Posterior cingulate gyrus (tissue), 11 donors: ENCODE results near the gene PPIAL4G.
"Not testable (repeated sequence)": the region's sequence is repeated elsewhere in the genome, so short reads cannot be mapped to it uniquely, and the experiment has no call there.

Experiments
- DNase-seq, 10 donors: peaks; one replicate each; pipeline versions ENCODE4 v3.0.0 to v3.0.0-alpha.2; 2020 to 2021; ENCODE audit warnings: mixed read lengths in 3 of 10
- intact Hi-C: fragments of 100-400 bp; cut with DNase I; formaldehyde crosslinking; loops from one replicate; pipeline ENCODE4 v1.15.1; 2023

The PPIAL4G gene

GRCh38 chr1:148483029-148483428, at the start of gene PPIAL4G:
Gene PPIAL4G (minus strand): TSS chr1:148483302. CDS start chr1:148483252, 50 bp downstream.
- peak in 1 of 10 donors; percentile 31 for DNase-seq
- intact Hi-C loops, result not testable (repeated sequence)

GRCh38 chr1:148532158-148532557, 49.1 kb upstream of the PPIAL4G start:
- DNase-seq, result peak in 1 of 10 donors; percentile 14
- intact Hi-C loops, result not testable (repeated sequence)

GRCh38 chr1:148529101-148529567, 46.0 kb upstream of the PPIAL4G start:
- intact Hi-C loops, result not testable (repeated sequence)
- DNase-seq, result peak in 8 of 10 donors; percentile 22 to 90 (median 27)

GRCh38 chr1:148528591-148528990, 45.5 kb upstream of the PPIAL4G start:
- DNase-seq, intact Hi-C loops: not testable (repeated sequence)

GRCh38 chr1:148526587-148526986, 43.5 kb upstream of the PPIAL4G start:
- intact Hi-C loops, DNase-seq: not testable (repeated sequence)

GRCh38 chr1:148523205-148524144, 40.4 kb upstream of the PPIAL4G start:
- intact Hi-C loops, result not testable (repeated sequence)
- DNase-seq, result peak in 1 of 10 donors; percentile 38

GRCh38 chr1:148522561-148523204, 39.6 kb upstream of the PPIAL4G start:
- DNase-seq, result peak; percentile 53 to 94 (median 67)
- intact Hi-C loops, result not testable (repeated sequence)

GRCh38 chr1:148522072-148522471, 39.0 kb upstream of the PPIAL4G start:
- peak; percentile 64 to 98 (median 82) for DNase-seq
- intact Hi-C loops, result not testable (repeated sequence)

- DNase-seq, intact Hi-C loops: not testable (repeated sequence)
These were observed 31.2 kb upstream of the PPIAL4G start for GRCh38 chr1:148514310-148514709.

GRCh38 chr1:148512571-148513184, 29.6 kb upstream of the PPIAL4G start:
- intact Hi-C loops, DNase-seq: not testable (repeated sequence)

GRCh38 chr1:148493933-148494332, 10.8 kb upstream of the PPIAL4G start:
- intact Hi-C loops, DNase-seq: not testable (repeated sequence)

- intact Hi-C loops, result not testable (repeated sequence)
These were observed 2.0 kb downstream of the PPIAL4G start for GRCh38 chr1:148481134-148481533.

GRCh38 chr1:148459694-148460093, 23.4 kb downstream of the PPIAL4G start:
- DNase-seq, intact Hi-C loops: not testable (repeated sequence)

More at GRCh38 chr1:148481134-148481533, 2.0 kb downstream of the PPIAL4G start:
- not testable (repeated sequence) for DNase-seq

- intact Hi-C loops, result not testable (repeated sequence)
- DNase-seq, result peak; percentile 11 to 81 (median 33)
These were observed 24.1 kb downstream of the PPIAL4G start for GRCh38 chr1:148458901-148459581.

GRCh38 chr1:148458398-148458797, 24.7 kb downstream of the PPIAL4G start:
- DNase-seq, result not testable (repeated sequence)

GRCh38 chr1:148452845-148453244, 30.3 kb downstream of the PPIAL4G start:
- intact Hi-C loops, DNase-seq: not testable (repeated sequence)

More at GRCh38 chr1:148458398-148458797, 24.7 kb downstream of the PPIAL4G start:
- intact Hi-C loops, result not testable (repeated sequence)

- DNase-seq, intact Hi-C loops: not testable (repeated sequence)
These were observed 43.3 kb downstream of the PPIAL4G start for GRCh38 chr1:148439654-148440325.

- intact Hi-C loops, result no loop called here
- no peak for DNase-seq
These were observed 47.7 kb downstream of the PPIAL4G start for GRCh38 chr1:148435406-148435805.

- peak in 1 of 10 donors; percentile 68 for DNase-seq
- intact Hi-C loops, result no loop called here
These were observed 48.3 kb downstream of the PPIAL4G start for GRCh38 chr1:148434832-148435231.
